SK-N-SH treated with all-trans-retinoic acid at 6 μM for 48 hours (cell line): ENCODE data around the gene TSNAXIP1.

Experiments
- ATAC-seq: fragments of 200-7000 bp; cut with Tn5 transposase; 3 replicates; pipeline ENCODE4 v1.9.1; 2020; ENCODE audit warnings: mild to moderate bottlenecking, moderate library complexity
- ARNTL ChIP-seq: fragments of 450-650 bp; formaldehyde crosslinking; IDR thresholded peaks from 2 replicates; pipeline ENCODE4 v1.5.0; 2020; ENCODE audit warnings: low read depth, mild to moderate bottlenecking, moderate library complexity, borderline replicate concordance
- BACH2 ChIP-seq: fragments of 250-450 bp; sonication (Bioruptor Pico); IDR thresholded peaks from 2 replicates; pipeline ENCODE4 v1.9.0; 2021; ENCODE audit warnings: mild to moderate bottlenecking, borderline replicate concordance
- CSDC2 ChIP-seq: fragments of 250-450 bp; sonication (Bioruptor Pico); IDR thresholded peaks from 2 replicates; pipeline ENCODE4 v1.5.0; 2020; ENCODE audit warnings: mild to moderate bottlenecking, moderate library complexity
- ESRRG ChIP-seq: fragments of 250-450 bp; sonication (Bioruptor Pico); IDR thresholded peaks from 2 replicates; pipeline ENCODE4 v1.6.1; 2021; ENCODE audit warnings: mild to moderate bottlenecking
- GLIS3 ChIP-seq: fragments of 250-450 bp; sonication (Bioruptor Pico); IDR thresholded peaks from 2 replicates; pipeline ENCODE4 v1.5.0; 2020; ENCODE audit warnings: mild to moderate bottlenecking, moderate library complexity
- ISL1 ChIP-seq: fragments of 250-450 bp; sonication (Bioruptor Pico); IDR thresholded peaks from 2 replicates; pipeline ENCODE4 v2.1.2; 2022; ENCODE audit warnings: mild to moderate bottlenecking, moderate library complexity
- OSR1 ChIP-seq: fragments of 250-450 bp; sonication (Bioruptor Pico); IDR thresholded peaks from 2 replicates; pipeline ENCODE4 v1.8.0; 2022; ENCODE audit warnings: moderate library complexity, mild to moderate bottlenecking, inconsistent platforms
- PPARA ChIP-seq: fragments of 250-450 bp; sonication (Bioruptor Pico); IDR thresholded peaks from 2 replicates; pipeline ENCODE4 v1.5.0; 2020; ENCODE audit warnings: mild to moderate bottlenecking, borderline replicate concordance
- RARB ChIP-seq: fragments of 250-450 bp; sonication (Bioruptor Pico); IDR thresholded peaks from 2 replicates; pipeline ENCODE4 v1.8.0; 2021; ENCODE audit warnings: mild to moderate bottlenecking, moderate library complexity
- SNAI2 ChIP-seq: fragments of 250-450 bp; sonication (Bioruptor Pico); IDR thresholded peaks from 2 replicates; pipeline ENCODE4 v1.5.0; 2020; ENCODE audit warnings: mild to moderate bottlenecking, moderate library complexity
- TCF4 ChIP-seq: fragments of 250-450 bp; sonication (Bioruptor Pico); IDR thresholded peaks from 2 replicates; pipeline ENCODE4 v1.8.0; 2021; ENCODE audit warnings: mild to moderate bottlenecking, moderate library complexity, borderline replicate concordance
- TOX ChIP-seq: fragments of 250-450 bp; sonication (Bioruptor Pico); IDR thresholded peaks from 2 replicates; pipeline ENCODE4 v1.8.0; 2021; ENCODE audit warnings: mild to moderate bottlenecking, moderate library complexity, borderline replicate concordance
- ZC3H10 ChIP-seq: fragments of 250-450 bp; sonication (Bioruptor Pico); IDR thresholded peaks from 2 replicates; pipeline ENCODE4 v1.5.1; 2021; ENCODE audit warnings: mild to moderate bottlenecking, moderate library complexity
- ZFP3 ChIP-seq: fragments of 250-450 bp; sonication (Bioruptor Pico); IDR thresholded peaks from 2 replicates; pipeline ENCODE4 v1.5.0; 2020; ENCODE audit warnings: mild to moderate bottlenecking, moderate library complexity
- ZFP30 ChIP-seq: fragments of 450-650 bp; formaldehyde crosslinking; IDR thresholded peaks from 2 replicates; pipeline ENCODE4 v1.5.0; 2022; ENCODE audit warnings: mild to moderate bottlenecking, moderate library complexity
- ZNF565 ChIP-seq: fragments of 450-650 bp; formaldehyde crosslinking; conservative IDR thresholded peaks from 2 replicates; pipeline ENCODE4 v1.5.0; 2020; ENCODE audit warnings: low read depth, mild to moderate bottlenecking, moderate library complexity
- ZNF8 ChIP-seq: fragments of 450-650 bp; formaldehyde crosslinking; IDR thresholded peaks from 2 replicates; pipeline ENCODE4 v1.5.0; 2020; ENCODE audit warnings: mild to moderate bottlenecking, moderate library complexity
- TF ChIP-seq, protein P1 (sequence below): fragments of 250-450 bp; sonication (Bioruptor Pico); IDR thresholded peaks from 2 replicates; pipeline ENCODE4 v1.5.1; 2020; ENCODE audit warnings: low read depth, mild to moderate bottlenecking, moderate library complexity
- TF ChIP-seq, protein P2 (sequence below): fragments of 250-450 bp; sonication (Bioruptor Pico); IDR thresholded peaks from 2 replicates; pipeline ENCODE4 v1.5.0; 2020; ENCODE audit warnings: mild to moderate bottlenecking, moderate library complexity
- TF ChIP-seq, protein P3 (sequence below): fragments of 250-450 bp; sonication (Bioruptor Pico); IDR thresholded peaks from 2 replicates; pipeline ENCODE4 v1.8.0; 2020; ENCODE audit warnings: mild to moderate bottlenecking, moderate library complexity, borderline replicate concordance
- TF ChIP-seq, protein P4 (sequence below): fragments of 250-450 bp; sonication (Bioruptor Pico); IDR thresholded peaks from 2 replicates; pipeline ENCODE4 v1.8.0; 2021; ENCODE audit warnings: low read depth, mild to moderate bottlenecking, moderate library complexity, borderline replicate concordance

Gene TSNAXIP1

DNA sequence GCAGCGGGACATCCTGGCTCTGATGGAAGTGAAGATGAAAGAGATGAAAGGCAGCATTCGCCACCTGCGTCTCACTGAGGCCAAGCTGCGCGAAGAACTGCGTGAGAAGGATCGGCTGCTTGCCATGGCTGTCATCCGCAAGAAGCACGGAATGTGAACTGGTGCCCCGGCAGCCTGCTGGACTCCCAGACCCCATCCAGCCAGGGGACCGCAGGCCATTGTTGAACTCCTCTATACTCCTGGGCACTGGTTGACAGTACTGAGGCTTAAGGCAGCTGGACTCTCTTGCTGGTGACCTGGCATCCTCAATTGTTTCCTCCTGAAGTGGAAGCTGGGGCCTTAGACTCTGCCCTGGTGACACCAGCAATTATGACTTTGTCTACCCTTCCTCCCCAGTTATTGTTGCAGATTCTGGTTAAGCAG, 36.7 kb downstream of the TSNAXIP1 start:
- TF ChIP-seq CSDC2 (CRISPR knock-in tag) (no peak), TCF4 (CRISPR knock-in tag) (no peak), GLIS3 (CRISPR knock-in tag) (no peak), ZNF565 (CRISPR knock-in tag) (no peak), ZFP30 (CRISPR knock-in tag) (no peak), ZC3H10 (no peak), OSR1 (CRISPR knock-in tag) (no peak), ZFP3 (CRISPR knock-in tag) (no peak), ZNF8 (CRISPR knock-in tag) (no peak), TOX (no peak)
- TF ChIP-seq, protein P1, sequence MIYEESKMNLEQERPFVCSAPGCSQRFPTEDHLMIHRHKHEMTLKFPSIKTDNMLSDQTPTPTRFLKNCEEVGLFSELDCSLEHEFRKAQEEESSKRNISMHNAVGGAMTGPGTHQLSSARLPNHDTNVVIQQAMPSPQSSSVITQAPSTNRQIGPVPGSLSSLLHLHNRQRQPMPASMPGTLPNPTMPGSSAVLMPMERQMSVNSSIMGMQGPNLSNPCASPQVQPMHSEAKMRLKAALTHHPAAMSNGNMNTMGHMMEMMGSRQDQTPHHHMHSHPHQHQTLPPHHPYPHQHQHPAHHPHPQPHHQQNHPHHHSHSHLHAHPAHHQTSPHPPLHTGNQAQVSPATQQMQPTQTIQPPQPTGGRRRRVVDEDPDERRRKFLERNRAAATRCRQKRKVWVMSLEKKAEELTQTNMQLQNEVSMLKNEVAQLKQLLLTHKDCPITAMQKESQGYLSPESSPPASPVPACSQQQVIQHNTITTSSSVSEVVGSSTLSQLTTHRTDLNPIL (CRISPR knock-in tag), result no peak
- TF ChIP-seq, protein P2, sequence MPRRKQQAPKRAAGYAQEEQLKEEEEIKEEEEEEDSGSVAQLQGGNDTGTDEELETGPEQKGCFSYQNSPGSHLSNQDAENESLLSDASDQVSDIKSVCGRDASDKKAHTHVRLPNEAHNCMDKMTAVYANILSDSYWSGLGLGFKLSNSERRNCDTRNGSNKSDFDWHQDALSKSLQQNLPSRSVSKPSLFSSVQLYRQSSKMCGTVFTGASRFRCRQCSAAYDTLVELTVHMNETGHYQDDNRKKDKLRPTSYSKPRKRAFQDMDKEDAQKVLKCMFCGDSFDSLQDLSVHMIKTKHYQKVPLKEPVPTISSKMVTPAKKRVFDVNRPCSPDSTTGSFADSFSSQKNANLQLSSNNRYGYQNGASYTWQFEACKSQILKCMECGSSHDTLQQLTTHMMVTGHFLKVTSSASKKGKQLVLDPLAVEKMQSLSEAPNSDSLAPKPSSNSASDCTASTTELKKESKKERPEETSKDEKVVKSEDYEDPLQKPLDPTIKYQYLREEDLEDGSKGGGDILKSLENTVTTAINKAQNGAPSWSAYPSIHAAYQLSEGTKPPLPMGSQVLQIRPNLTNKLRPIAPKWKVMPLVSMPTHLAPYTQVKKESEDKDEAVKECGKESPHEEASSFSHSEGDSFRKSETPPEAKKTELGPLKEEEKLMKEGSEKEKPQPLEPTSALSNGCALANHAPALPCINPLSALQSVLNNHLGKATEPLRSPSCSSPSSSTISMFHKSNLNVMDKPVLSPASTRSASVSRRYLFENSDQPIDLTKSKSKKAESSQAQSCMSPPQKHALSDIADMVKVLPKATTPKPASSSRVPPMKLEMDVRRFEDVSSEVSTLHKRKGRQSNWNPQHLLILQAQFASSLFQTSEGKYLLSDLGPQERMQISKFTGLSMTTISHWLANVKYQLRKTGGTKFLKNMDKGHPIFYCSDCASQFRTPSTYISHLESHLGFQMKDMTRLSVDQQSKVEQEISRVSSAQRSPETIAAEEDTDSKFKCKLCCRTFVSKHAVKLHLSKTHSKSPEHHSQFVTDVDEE, result no peak
- TF ChIP-seq, protein P3, sequence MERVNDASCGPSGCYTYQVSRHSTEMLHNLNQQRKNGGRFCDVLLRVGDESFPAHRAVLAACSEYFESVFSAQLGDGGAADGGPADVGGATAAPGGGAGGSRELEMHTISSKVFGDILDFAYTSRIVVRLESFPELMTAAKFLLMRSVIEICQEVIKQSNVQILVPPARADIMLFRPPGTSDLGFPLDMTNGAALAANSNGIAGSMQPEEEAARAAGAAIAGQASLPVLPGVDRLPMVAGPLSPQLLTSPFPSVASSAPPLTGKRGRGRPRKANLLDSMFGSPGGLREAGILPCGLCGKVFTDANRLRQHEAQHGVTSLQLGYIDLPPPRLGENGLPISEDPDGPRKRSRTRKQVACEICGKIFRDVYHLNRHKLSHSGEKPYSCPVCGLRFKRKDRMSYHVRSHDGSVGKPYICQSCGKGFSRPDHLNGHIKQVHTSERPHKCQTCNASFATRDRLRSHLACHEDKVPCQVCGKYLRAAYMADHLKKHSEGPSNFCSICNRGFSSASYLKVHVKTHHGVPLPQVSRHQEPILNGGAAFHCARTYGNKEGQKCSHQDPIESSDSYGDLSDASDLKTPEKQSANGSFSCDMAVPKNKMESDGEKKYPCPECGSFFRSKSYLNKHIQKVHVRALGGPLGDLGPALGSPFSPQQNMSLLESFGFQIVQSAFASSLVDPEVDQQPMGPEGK (CRISPR knock-in tag), result no peak
- TF ChIP-seq, all 23 proteins: peak for 0
- ATAC-seq, result no peak

DNA sequence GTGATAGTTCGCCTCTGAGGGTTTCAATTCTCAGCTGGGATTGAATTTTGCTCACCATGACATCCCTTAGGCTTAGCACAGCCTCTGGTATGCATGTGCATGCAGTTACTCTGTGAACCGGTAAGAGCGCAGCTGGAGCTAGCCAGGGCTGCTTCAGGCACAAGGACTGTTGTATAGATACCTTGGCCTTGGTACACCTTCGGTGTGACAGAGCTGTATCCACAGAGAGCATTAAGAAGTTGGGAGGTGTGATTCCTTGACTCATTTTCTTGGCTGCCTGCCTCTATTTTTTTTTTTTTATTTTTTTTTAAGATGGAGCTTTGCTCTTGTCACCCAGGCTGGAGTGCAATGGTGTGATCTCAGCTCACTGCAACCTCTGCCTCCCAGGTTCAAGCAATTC, 37.8 kb downstream of the TSNAXIP1 start:
- peak; percentile 22 for ATAC-seq
- TF ChIP-seq, protein P2, result no peak
- TF ChIP-seq, protein P4, sequence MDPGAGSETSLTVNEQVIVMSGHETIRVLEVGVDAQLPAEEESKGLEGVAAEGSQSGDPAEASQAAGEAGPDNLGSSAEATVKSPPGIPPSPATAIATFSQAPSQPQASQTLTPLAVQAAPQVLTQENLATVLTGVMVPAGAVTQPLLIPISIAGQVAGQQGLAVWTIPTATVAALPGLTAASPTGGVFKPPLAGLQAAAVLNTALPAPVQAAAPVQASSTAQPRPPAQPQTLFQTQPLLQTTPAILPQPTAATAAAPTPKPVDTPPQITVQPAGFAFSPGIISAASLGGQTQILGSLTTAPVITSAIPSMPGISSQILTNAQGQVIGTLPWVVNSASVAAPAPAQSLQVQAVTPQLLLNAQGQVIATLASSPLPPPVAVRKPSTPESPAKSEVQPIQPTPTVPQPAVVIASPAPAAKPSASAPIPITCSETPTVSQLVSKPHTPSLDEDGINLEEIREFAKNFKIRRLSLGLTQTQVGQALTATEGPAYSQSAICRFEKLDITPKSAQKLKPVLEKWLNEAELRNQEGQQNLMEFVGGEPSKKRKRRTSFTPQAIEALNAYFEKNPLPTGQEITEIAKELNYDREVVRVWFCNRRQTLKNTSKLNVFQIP, result no peak
- TF ChIP-seq ZC3H10, result no peak
- TF ChIP-seq CSDC2 (CRISPR knock-in tag), result no peak
- no peak for TF ChIP-seq TCF4 (CRISPR knock-in tag)
- no peak for TF ChIP-seq OSR1 (CRISPR knock-in tag)
- no peak for TF ChIP-seq ESRRG (CRISPR knock-in tag)
- no peak for TF ChIP-seq ZFP3 (CRISPR knock-in tag)
- no peak for TF ChIP-seq ZNF8 (CRISPR knock-in tag)
- TF ChIP-seq ISL1 (CRISPR knock-in tag), result no peak
- TF ChIP-seq ZNF565 (CRISPR knock-in tag), result no peak
- TF ChIP-seq TOX, result no peak
- TF ChIP-seq, all 23 proteins: peak for 0

DNA sequence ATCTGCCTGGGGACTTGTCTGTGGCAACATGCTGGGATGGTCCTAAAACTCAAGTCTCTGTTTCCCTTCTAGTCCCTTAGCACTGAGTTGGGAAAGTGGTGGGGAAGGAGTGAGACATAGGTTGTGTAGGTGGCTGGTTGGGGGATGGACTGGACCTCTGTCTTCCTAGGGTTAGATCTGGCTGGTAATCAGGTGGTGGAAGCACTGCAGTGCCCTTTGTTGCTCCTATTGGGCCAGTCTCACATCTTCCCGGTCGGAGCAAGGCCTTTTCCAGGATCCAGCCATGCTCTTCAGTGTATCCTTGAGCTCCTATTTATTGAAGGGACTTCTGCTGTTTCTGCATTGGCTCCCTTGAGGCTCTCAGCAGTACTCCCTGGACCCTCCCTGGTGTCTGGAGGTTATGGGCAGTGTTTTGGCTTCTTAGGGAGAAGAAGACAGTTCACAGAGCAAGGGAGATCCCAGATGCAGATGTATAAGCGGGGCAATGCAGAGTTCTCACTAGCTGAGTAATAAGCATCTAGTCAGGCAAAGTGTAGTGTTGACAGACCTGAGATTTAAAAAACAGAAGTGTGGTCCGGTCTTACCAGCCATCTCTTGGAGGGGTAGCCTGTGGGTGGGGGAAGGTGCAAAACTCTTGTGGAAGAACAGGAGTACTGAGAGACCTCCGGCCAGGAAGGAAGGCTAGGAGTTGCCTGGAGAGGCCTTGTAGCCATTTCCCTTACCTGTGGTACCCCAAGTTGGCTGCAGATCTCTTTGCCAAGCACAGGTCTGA, 38.8 kb downstream of the TSNAXIP1 start:
- no peak for ATAC-seq
- TF ChIP-seq ISL1 (CRISPR knock-in tag) (no peak), ZNF8 (CRISPR knock-in tag) (no peak), RARB (no peak), GLIS3 (CRISPR knock-in tag) (no peak), TCF4 (CRISPR knock-in tag) (no peak), PPARA (CRISPR knock-in tag) (no peak), BACH2 (CRISPR knock-in tag) (no peak), ARNTL (CRISPR knock-in tag) (no peak), SNAI2 (no peak), CSDC2 (CRISPR knock-in tag) (no peak)
- TF ChIP-seq, protein P4, result no peak
- TF ChIP-seq, protein P2, result no peak
